Stomach (tissue), 9 donors: Measurements from ENCODE around the gene NDP. TPM values are rescaled to one million over a fixed set of nuclear protein-coding genes. Genes with fewer than 3 reads are reported as not detected.

ENCODE experiments used
- DNase-seq, 2 donors: peaks; one replicate each; pipeline versions ENCODE4 v3.0.0 to v3.0.0-alpha.2; 2013 to 2019
- H3K27ac ChIP-seq, 5 donors: fragments of 200-600 bp in 4 of 5; sonication (generic) in 4 of 5; one replicate each; pipeline ENCODE4 v1.5.1; 2013 to 2019; ENCODE audit warnings: mild to moderate bottlenecking in 1 of 5, moderate library complexity in 1 of 5
- H3K27me3 ChIP-seq, 3 donors: fragments of 200-600 bp; sonication (generic); one replicate each; pipeline ENCODE4 v1.5.1; 2017 to 2019; ENCODE audit warnings: mixed run types in 1 of 3
- H3K36me3 ChIP-seq, 4 donors: fragments of 200-600 bp; sonication (generic); 1 replicate in 3 of 4; 2 replicates in 1 of 4; pipeline ENCODE4 v1.5.1; 2016 to 2019
- H3K4me1 ChIP-seq, 4 donors: fragments of 200-600 bp; sonication (generic); one replicate each; pipeline ENCODE4 v1.5.1; 2016 to 2019
- H3K4me3 ChIP-seq, 4 donors: fragments of 200-600 bp; sonication (generic) in 3 of 4; one replicate each; pipeline ENCODE4 v1.5.1; 2016 to 2019; ENCODE audit warnings: mild to moderate bottlenecking in 1 of 4
- H3K9me3 ChIP-seq, 4 donors: fragments of 200-600 bp; sonication (generic); one replicate each; pipeline ENCODE4 v1.5.1; 2016 to 2019
- EP300 ChIP-seq: sonication (generic); formaldehyde crosslinking; IDR thresholded peaks from one replicate; pipeline ENCODE4 v1.6.1; 2017; ENCODE audit warnings: antibody characterized with exemption
- POLR2A ChIP-seq, 4 donors: fragments of 450-650 bp; IDR thresholded peaks; one replicate each; pipeline ENCODE4 v1.6.1; 2016; ENCODE audit warnings: antibody characterized with exemption in 4 of 4, control low read depth in 2 of 4, mild to moderate bottlenecking in 1 of 4, moderate library complexity in 1 of 4
- POLR2AphosphoS5 ChIP-seq, 3 donors: sonication (generic); formaldehyde crosslinking; IDR thresholded peaks; one replicate each; pipeline ENCODE4 v1.6.1; 2016; ENCODE audit warnings: antibody characterized with exemption in 3 of 3
- WGBS, 5 donors: extraction: QIAGEN DNeasy Blood & Tissue Kit in 3 of 5; methylation state at CpG; one replicate each; pipeline versions ENCODE4 v1.1.5 to v1.1.7; 2013 to 2018; 5-methylcytosine and 5-hydroxymethylcytosine counted together
- intact Hi-C: fragments of 100-400 bp; cut with DNase I; formaldehyde crosslinking; loops from one replicate; pipeline ENCODE4 v1.15.1; 2023; ENCODE audit warnings: low total_unique reads
- polyA plus RNA-seq, 3 donors: library from polyadenylated mRNA; stranded (reverse); fragments of 200-250 nt; gene quantifications; one replicate each; pipeline ENCODE4 v1.2.3, GENCODE V29; 2013
- total RNA-seq, 5 donors: library from RNA; depleted of rRNA; stranded (reverse); fragments of >200 nt; gene quantifications; one replicate each; pipeline versions ENCODE4 v1.1.0 to v1.2.3, GENCODE V29; 2014 to 2016
- TF ChIP-seq, protein P1 (sequence below), 7 experiments: fragments of 450-650 bp in 4 of 7; fragments of 200-600 bp in 3 of 7; sonication (generic) in 3 of 7; IDR thresholded peaks; one replicate each; pipeline ENCODE4 v1.5.1; 2016 to 2019; ENCODE audit warnings: antibody characterized with exemption in 7 of 7, control low read depth in 2 of 7, mild to moderate bottlenecking in 1 of 7
- donor health status: healthy with polysubstance abuse.
- donor health status: Bipolar disorder and iron deficiency.
- donor health status: healthy.

The NDP gene
- total and polyA plus RNA-seq, 8 donors = 0.15 to 0.73 (median 0.19) TPM; not detected in 5

DNA sequence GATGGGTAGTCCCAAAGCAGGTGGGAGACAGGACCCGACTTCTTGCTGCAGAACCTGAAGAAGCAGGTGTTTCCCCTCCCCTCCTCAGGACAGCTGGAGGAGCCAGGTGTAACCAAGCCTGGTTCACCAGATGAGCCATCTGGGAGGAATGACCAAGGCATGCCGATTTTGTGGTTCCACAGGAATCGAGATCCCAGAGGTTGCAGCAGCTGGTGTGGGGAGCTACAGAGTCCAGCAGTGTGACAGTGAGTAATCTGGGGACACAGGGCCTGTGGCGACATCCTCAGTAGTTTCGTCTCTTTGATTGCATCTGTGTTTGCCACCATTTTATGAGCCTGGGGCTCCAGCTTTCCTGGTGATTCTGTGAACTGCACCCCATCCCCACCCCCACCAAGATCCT is 2.6 kb upstream of the NDP start:
- no peaks in the 10 kb centered on the region for H3K36me3 ChIP-seq
- no peaks in the 10 kb centered on the region for H3K9me3 ChIP-seq
- no peak overlapping the region for H3K27ac ChIP-seq
- WGBS, 5 donors = 68 to 95% (median 85%) methylated on average over 3 to 5 of the region's 5 CpGs
- DNase-seq = no peak
- TF ChIP-seq POLR2AphosphoS5 (IDR thresholded peaks at IDR 0.05) (no peak), EP300 (no peak), POLR2A (IDR thresholded peaks at IDR 0.05) (no peak)
- TF ChIP-seq, protein P1, sequence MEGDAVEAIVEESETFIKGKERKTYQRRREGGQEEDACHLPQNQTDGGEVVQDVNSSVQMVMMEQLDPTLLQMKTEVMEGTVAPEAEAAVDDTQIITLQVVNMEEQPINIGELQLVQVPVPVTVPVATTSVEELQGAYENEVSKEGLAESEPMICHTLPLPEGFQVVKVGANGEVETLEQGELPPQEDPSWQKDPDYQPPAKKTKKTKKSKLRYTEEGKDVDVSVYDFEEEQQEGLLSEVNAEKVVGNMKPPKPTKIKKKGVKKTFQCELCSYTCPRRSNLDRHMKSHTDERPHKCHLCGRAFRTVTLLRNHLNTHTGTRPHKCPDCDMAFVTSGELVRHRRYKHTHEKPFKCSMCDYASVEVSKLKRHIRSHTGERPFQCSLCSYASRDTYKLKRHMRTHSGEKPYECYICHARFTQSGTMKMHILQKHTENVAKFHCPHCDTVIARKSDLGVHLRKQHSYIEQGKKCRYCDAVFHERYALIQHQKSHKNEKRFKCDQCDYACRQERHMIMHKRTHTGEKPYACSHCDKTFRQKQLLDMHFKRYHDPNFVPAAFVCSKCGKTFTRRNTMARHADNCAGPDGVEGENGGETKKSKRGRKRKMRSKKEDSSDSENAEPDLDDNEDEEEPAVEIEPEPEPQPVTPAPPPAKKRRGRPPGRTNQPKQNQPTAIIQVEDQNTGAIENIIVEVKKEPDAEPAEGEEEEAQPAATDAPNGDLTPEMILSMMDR (IDR thresholded peaks at IDR 0.05) = no peak
- H3K4me3 ChIP-seq = no peak overlapping the region
- H3K27me3 ChIP-seq = peaks cover 0 to 20% (median 0%) of the 10 kb centered on the region in 3 donors
- H3K4me1 ChIP-seq = peaks cover 0 to 8% (median 2%) of the 10 kb centered on the region in 4 donors
- intact Hi-C loops = no loop called here

DNA sequence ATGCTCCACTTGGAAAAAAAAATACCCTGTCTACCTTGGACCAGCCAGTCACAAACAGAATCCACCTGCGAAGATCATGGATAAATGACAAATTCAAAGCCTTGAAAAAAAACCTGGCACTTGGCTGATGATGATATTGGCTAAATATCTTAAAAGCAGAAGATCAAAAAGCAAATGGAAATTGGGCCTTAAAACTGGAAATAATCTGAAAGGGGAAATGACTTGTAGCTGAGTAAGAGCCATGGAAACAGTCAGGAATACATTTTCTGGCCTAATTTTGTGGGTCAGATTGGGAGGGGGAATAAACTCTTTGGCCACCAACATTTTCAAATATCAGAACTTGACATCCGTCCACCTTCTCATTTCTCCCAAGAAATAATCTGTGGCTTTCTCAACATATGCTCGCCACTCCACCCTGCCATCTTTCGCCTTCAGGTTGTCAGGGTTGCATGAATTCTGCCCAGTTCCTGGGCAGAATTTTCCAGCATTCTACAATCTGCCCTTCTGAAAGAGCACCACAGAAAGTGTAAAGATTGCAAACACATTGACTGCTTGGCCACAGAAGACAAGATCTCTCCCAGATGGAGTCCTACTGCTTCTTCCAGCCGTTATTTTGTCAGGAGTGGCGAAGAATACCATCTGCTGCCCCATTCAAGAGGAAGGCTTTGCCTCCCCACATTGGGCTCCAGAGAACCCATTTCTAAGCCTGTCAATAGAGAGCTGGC is 1.7 kb upstream of the NDP start:
- 85 to 97% (median 96%) methylated on average over 6 of the region's 6 CpGs for WGBS, 5 donors
- intact Hi-C loops = no loop called here
- no peak for TF ChIP-seq POLR2A (IDR thresholded peaks at IDR 0.05)
- TF ChIP-seq, protein P1 (IDR thresholded peaks at IDR 0.05) = no peak
- no peak for TF ChIP-seq EP300
- no peak for TF ChIP-seq POLR2AphosphoS5 (IDR thresholded peaks at IDR 0.05)

DNA sequence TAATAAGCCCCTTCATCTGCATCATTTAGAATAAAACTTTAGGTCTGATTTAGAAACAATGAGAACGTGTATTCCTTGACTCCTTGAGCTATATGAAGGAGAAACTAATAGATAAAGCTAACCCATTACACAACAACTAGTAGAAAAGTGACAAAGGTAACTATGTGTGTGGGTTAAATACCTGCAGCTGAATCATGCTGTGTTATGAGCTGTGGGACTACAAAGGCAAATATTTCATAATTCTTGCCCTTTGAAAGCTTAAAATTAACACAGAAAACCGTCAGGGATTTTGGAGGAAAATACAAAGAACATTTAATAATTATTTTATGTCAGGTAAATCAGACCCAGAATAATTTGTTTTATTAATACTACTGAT is 898 bp upstream of the NDP start:
- Histone ChIP-seq H3K9me3 (no peaks in the 10 kb centered on the region), H3K4me1 (peaks cover 0 to 8% (median 2%) of the 10 kb centered on the region in 4 donors), H3K27me3 (peaks cover 0 to 34% (median 0%) of the 10 kb centered on the region in 3 donors), H3K36me3 (no peaks in the 10 kb centered on the region), H3K4me3 (peak overlapping the region in 1 of 4 donors; percentile 38), H3K27ac (no peak overlapping the region)
- DNase-seq = no peak
- TF ChIP-seq, protein P1 (IDR thresholded peaks at IDR 0.05) = no peak
- no peak for TF ChIP-seq POLR2A (IDR thresholded peaks at IDR 0.05)
- no peak for TF ChIP-seq EP300
- no peak for TF ChIP-seq POLR2AphosphoS5 (IDR thresholded peaks at IDR 0.05)
- 41 to 76% (median 62%) methylated on average over 2 of the region's 2 CpGs for WGBS, 5 donors
- intact Hi-C loops = no loop called here

More for the DNA sequence above, 1.7 kb upstream of the NDP start:
- no peaks in the 10 kb centered on the region for H3K9me3 ChIP-seq
- H3K27me3 ChIP-seq = peaks cover 0 to 26% (median 0%) of the 10 kb centered on the region in 3 donors
- H3K36me3 ChIP-seq = no peaks in the 10 kb centered on the region
- no peak overlapping the region for H3K27ac ChIP-seq
- DNase-seq = no peak
- peaks cover 0 to 8% (median 2%) of the 10 kb centered on the region in 4 donors for H3K4me1 ChIP-seq
- H3K4me3 ChIP-seq = no peak overlapping the region

DNA sequence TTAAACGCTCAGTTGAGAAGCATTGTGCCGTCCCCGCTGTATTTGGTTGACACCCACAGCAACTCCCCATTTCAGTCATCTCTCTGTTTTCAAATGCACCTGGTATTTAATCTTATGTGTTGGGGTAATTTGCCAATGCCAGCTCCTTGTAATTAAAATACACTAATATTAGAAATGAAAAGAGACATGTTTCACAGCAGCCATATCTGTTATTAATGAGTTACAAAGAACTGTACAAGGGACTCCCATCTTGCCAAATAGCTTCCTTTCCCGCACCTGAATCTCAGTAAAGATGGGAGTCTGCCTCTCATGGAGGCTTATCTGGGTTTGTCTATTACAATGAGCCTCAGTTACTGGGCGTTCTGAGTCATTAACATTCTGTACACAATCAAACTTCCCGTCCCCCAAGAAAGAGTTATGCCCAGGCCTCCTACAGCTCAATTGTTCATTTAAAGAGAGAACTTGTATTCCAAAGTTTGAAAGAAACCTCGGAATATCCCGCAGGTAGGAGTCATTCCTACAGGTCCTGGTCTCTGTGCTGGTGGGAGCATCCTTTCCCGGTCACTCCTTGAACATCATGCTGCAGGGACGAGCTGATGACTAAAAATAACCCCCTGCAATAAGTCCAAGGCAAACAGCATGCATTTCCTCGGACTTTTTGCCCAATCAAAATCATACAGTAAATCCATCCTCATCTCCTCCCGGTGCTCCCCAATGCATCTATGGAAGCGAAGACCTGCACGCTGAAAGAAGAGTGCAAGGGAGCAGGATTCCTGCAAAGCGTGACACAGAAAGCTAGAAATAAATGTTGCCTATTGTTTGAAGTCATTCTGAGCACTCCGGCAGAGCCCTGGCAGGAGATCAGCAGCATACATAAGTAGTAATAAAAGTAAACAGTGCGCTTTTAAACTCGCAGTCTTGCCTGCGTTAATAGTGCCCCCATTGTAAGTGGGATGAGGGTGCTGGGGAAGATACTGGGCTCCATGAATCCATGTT is 926 bp downstream of the NDP start:
- Histone ChIP-seq H3K27me3 (peaks cover 0 to 29% (median 0%) of the 10 kb centered on the region in 3 donors), H3K36me3 (no peaks in the 10 kb centered on the region), H3K9me3 (no peaks in the 10 kb centered on the region), H3K27ac (no peak overlapping the region), H3K4me1 (peaks cover 0 to 8% (median 2%) of the 10 kb centered on the region in 4 donors), H3K4me3 (peak overlapping the region; percentile 31 to 38 (median 34))
- TF ChIP-seq POLR2A (IDR thresholded peaks at IDR 0.05) = no peak
- TF ChIP-seq, protein P1 (IDR thresholded peaks at IDR 0.05) = no peak
- TF ChIP-seq POLR2AphosphoS5 (IDR thresholded peaks at IDR 0.05) = no peak
- TF ChIP-seq EP300 = no peak
- DNase-seq = peak in 1 of 2 donors; percentile 35
- WGBS, 5 donors = 30 to 43% (median 37%) methylated on average over 19 of the region's 19 CpGs
- intact Hi-C loops = no loop called here
